Small intestine (tissue), 7 donors: ENCODE data around the gene ASB6. TPM values are rescaled to one million over a fixed set of nuclear protein-coding genes. Genes with fewer than 3 reads are reported as not detected.

Experiments
- DNase-seq, 2 donors: peaks; one replicate each; pipeline versions ENCODE4 v3.0.0 to v3.0.0-alpha.2; 2013
- FAIRE-seq: peaks from 2 replicates; lab custom pipeline; 2012; peaks lifted over from hg19 to GRCh38; lab: Jason Lieb, UNC
- H3K27ac ChIP-seq, 3 donors: one replicate each; pipeline ENCODE4 v1.5.1; 2013; ENCODE audit warnings: low read length in 2 of 3, mild to moderate bottlenecking in 2 of 3, control low read depth in 1 of 3, inconsistent platforms in 1 of 3, low read depth in 1 of 3, moderate library complexity in 1 of 3
- H3K27me3 ChIP-seq, 3 donors: one replicate each; pipeline ENCODE4 v1.6.1; 2013; ENCODE audit warnings: low read length in 3 of 3, inconsistent platforms in 1 of 3; ENCODE audit not compliant: control insufficient read depth in 3 of 3, insufficient read depth in 3 of 3
- H3K36me3 ChIP-seq, 3 donors: one replicate each; pipeline ENCODE4 v1.6.1; 2013; ENCODE audit warnings: low read length in 3 of 3, inconsistent platforms in 1 of 3, low read depth in 1 of 3, mild to moderate bottlenecking in 1 of 3, moderate library complexity in 1 of 3; ENCODE audit not compliant: control insufficient read depth in 3 of 3, insufficient read depth in 2 of 3
- H3K4me1 ChIP-seq, 3 donors: one replicate each; pipeline ENCODE4 v1.6.1; 2013; ENCODE audit warnings: low read length in 2 of 3, inconsistent platforms in 1 of 3, low read depth in 1 of 3, mild to moderate bottlenecking in 1 of 3, moderate library complexity in 1 of 3; ENCODE audit not compliant: control insufficient read depth in 3 of 3, insufficient read depth in 2 of 3
- H3K4me3 ChIP-seq, 3 donors: one replicate each; pipeline ENCODE4 v1.5.1; 2013; ENCODE audit warnings: low read length in 3 of 3, control low read depth in 1 of 3, inconsistent platforms in 1 of 3, low read depth in 1 of 3, mild to moderate bottlenecking in 1 of 3, moderate library complexity in 1 of 3
- H3K9me3 ChIP-seq, 2 donors: one replicate each; pipeline ENCODE4 v1.6.1; 2013; ENCODE audit warnings: low read depth in 1 of 2, low read length in 1 of 2; ENCODE audit not compliant: control insufficient read depth in 2 of 2, insufficient read depth in 1 of 2
- WGBS, 3 donors: extraction: QIAGEN DNeasy Blood & Tissue Kit; methylation state at CpG; one replicate each; pipeline ENCODE4 v1.1.7; 2013; 5-methylcytosine and 5-hydroxymethylcytosine counted together
- polyA plus RNA-seq, 4 donors: library from polyadenylated mRNA; stranded (reverse) in 3 of 4; unstranded in 1 of 4; fragments of 200-250 nt in 3 of 4; fragments of 120-200 nt in 1 of 4; gene quantifications; one replicate each; pipeline versions ENCODE4 v1.2.1 to v1.2.3, GENCODE V29; 2013
- donor health status: healthy with polysubstance abuse.
- donor health status: control.
- donor health status: control.
- donor health status: Bipolar disorder and iron deficiency.
- donor health status: healthy.

The ASB6 gene
- polyA plus RNA-seq, 4 donors, result 11.9 to 14.9 (median 13.8) TPM

DNA sequence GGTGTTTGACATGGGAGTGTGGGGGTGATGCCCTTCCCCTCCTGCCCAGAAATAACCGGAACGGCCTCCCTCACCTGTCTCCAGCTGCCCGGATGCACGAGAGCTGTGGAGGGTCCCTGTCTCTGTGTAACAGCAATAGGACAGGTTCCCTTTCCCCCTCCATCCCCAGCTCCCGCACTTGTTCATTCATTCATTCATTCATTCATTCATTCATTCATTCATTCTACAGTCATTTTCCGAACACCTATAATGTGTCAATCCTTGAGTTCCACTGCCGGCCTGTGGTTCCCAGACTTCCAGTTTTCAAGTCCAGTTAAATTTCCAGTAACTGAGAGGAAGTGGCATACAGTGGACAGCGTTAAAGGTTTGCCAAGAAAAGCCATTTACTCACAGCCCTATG, 30.8 kb upstream of the ASB6 start:
- H3K4me1 ChIP-seq, result no peaks in the 10 kb centered on the region
- FAIRE-seq (no peak), DNase-seq (no peak)
- 66 to 83% (median 81%) methylated on average over 6 to 8 of the region's 8 CpGs for WGBS, 3 donors
- peaks cover 0 to 37% (median 0%) of the 10 kb centered on the region in 3 donors for H3K27me3 ChIP-seq
- H3K9me3 ChIP-seq, result no peaks in the 10 kb centered on the region
- no peak overlapping the region for H3K4me3 ChIP-seq
- no peaks in the 10 kb centered on the region for H3K36me3 ChIP-seq
- no peak overlapping the region for H3K27ac ChIP-seq

DNA sequence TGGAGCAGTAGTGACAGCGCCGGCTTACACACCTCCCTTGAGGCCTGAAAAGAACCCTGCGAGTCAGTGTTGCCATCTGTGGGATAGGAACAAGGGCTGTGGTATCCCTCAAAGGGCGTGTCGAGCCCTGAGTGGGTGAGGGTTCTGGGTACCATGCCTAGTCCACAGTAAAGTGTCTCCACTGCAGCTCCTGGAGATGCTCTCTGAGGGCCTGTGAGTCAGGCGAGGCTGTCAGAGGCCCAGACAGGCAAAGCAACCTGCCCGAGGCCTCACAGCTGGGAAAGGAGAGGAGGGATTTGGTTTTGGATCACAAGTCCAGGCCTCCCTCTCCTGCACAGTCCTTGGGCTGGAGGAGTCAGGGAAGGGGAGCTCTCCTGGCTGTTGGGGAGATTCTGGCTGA, 29.6 kb upstream of the ASB6 start:
- no peak for FAIRE-seq
- Histone ChIP-seq H3K27me3 (peaks cover 0 to 40% (median under 1%) of the 10 kb centered on the region in 3 donors), H3K9me3 (no peaks in the 10 kb centered on the region), H3K4me1 (peaks cover 0 to 1% (median 0%) of the 10 kb centered on the region in 3 donors), H3K4me3 (no peak overlapping the region), H3K36me3 (no peaks in the 10 kb centered on the region), H3K27ac (no peak overlapping the region)
- DNase-seq, result no peak
- 67 to 82% (median 80%) methylated on average over 7 of the region's 7 CpGs for WGBS, 3 donors

DNA sequence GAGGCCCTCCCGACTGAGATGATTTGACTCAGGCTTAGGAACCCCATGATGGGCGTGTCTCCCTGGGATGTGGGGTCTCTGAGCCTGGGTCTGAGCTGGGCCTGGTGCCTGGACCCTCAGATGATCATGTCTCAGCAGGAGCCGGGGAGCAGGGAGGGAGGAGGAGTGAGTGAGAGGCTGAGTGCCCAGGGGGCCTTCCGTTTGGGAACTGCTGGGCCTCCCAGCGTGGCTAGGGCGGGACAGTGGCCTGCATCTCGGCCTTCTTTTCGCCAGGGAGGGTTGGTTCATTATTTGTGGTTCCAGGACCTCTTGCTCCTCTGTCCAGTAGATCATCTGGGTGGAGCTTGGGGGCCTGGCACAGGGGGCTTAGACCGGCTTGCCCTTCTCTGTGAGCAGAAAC, 29.1 kb upstream of the ASB6 start:
- 72 to 83% (median 80%) methylated on average over 8 to 9 of the region's 9 CpGs for WGBS, 3 donors
- Histone ChIP-seq H3K9me3 (no peaks in the 10 kb centered on the region), H3K4me3 (no peak overlapping the region), H3K4me1 (peaks cover 0 to 5% (median 0%) of the 10 kb centered on the region in 3 donors), H3K36me3 (no peaks in the 10 kb centered on the region), H3K27me3 (peaks cover 0 to 42% (median 2%) of the 10 kb centered on the region in 3 donors), H3K27ac (no peak overlapping the region)
- FAIRE-seq, result no peak
- no peak for DNase-seq

DNA sequence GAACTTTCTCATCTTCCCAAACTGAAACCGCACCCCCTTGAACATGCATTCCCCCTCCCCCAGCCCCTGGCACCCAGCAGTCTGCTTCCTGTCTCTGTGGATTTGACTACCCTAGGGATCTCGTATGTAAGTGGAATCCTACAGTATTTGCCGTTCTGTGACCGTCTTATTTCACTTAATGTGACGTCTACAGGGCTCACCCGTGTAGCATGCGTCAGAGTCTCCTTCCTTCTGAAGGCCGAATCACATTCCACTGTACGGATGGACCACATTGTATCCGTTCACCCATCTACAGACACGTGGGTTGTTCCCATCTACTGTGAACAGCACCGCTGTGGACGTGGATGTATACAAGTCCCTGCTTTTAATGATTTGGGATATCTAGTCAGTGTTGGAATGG, 28.0 kb upstream of the ASB6 start:
- Histone ChIP-seq H3K9me3 (no peaks in the 10 kb centered on the region), H3K27me3 (peaks cover 0 to 49% (median 2%) of the 10 kb centered on the region in 3 donors), H3K4me1 (peaks cover 0 to 5% (median 2%) of the 10 kb centered on the region in 3 donors), H3K27ac (no peak overlapping the region), H3K36me3 (no peaks in the 10 kb centered on the region), H3K4me3 (no peak overlapping the region)
- WGBS, 3 donors, result 84 to 86% (median 85%) methylated on average over 13 of the region's 13 CpGs
- DNase-seq, result no peak
- FAIRE-seq, result no peak

GRCh38 chr9:129669141-129669718, 27.3 kb upstream of the ASB6 start:
- H3K9me3 ChIP-seq, result no peaks in the 10 kb centered on the region
- no peak overlapping the region for H3K27ac ChIP-seq
- peaks cover 0 to 5% (median 2%) of the 10 kb centered on the region in 3 donors for H3K4me1 ChIP-seq
- peaks cover 0 to 50% (median 2%) of the 10 kb centered on the region in 3 donors for H3K27me3 ChIP-seq
- DNase-seq, result no peak
- WGBS, 3 donors, result 42 to 58% (median 44%) methylated on average over 17 of the region's 17 CpGs
- H3K4me3 ChIP-seq, result no peak overlapping the region
- FAIRE-seq, result no peak
- no peaks in the 10 kb centered on the region for H3K36me3 ChIP-seq

DNA sequence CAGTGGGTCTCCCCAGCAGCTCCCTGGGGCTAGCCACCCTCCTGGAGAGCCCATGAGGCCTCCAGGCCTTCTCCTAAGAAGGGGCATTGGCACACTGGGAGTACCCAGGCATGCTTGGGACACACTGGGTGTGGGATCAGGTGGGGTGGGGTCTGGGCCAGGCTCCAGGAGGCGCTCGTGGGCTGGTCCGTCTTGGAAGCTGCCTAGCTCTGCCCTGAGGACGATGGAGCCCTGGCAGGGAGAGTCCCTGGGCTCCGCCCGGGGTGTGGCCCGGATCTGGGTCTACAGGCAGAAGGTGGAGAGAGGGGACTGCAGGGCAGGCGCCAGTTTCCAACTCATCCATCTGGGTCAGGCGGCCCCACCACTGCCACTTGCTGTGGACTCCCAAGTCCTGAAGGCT, 25.9 kb upstream of the ASB6 start:
- no peaks in the 10 kb centered on the region for H3K36me3 ChIP-seq
- H3K27me3 ChIP-seq, result peaks cover 0 to 50% (median 2%) of the 10 kb centered on the region in 3 donors
- H3K4me3 ChIP-seq, result no peak overlapping the region
- FAIRE-seq (no peak), DNase-seq (no peak)
- H3K9me3 ChIP-seq, result no peaks in the 10 kb centered on the region
- peaks cover 0 to 5% (median 2%) of the 10 kb centered on the region in 3 donors for H3K4me1 ChIP-seq
- WGBS, 3 donors, result 36 to 72% (median 63%) methylated on average over 9 of the region's 9 CpGs
- H3K27ac ChIP-seq, result no peak overlapping the region

GRCh38 chr9:129667378-129667777, 25.4 kb upstream of the ASB6 start:
- Histone ChIP-seq H3K27ac (no peak overlapping the region), H3K27me3 (peaks cover 0 to 49% (median 2%) of the 10 kb centered on the region in 3 donors), H3K36me3 (no peaks in the 10 kb centered on the region), H3K9me3 (no peaks in the 10 kb centered on the region), H3K4me3 (no peak overlapping the region), H3K4me1 (peaks cover 0 to 5% (median 2%) of the 10 kb centered on the region in 3 donors)
- 81 to 82% (median 81%) methylated on average over 11 of the region's 11 CpGs for WGBS, 3 donors
- DNase-seq (no peak), FAIRE-seq (no peak)

DNA sequence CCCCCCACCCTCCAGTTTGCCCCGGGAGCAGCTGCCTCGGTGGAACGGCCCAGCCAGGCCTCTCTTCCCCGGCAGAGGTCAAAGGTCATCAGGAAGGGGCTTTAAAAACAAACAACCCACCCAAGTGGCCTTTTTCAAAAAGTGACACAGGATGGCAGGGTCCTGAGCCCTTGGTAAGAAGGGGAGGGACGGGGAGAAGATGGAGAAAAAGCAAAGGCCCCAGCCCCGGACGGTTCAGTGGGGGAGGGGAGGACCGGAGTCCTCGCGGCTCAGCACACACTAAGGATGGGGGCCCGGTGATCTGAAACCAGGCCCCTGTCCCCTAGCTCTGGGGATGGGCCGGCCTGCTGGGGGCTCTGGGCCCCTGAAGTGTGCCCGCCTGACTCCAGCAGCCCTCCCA, 24.6 kb upstream of the ASB6 start:
- DNase-seq (no peak), FAIRE-seq (no peak)
- Histone ChIP-seq H3K27ac (no peak overlapping the region), H3K4me3 (no peak overlapping the region), H3K36me3 (no peaks in the 10 kb centered on the region), H3K9me3 (no peaks in the 10 kb centered on the region), H3K27me3 (peaks cover 0 to 52% (median 2%) of the 10 kb centered on the region in 3 donors), H3K4me1 (peaks cover 0 to 5% (median 2%) of the 10 kb centered on the region in 3 donors)
- WGBS, 3 donors, result 19 to 30% (median 28%) methylated on average over 12 to 13 of the region's 13 CpGs
